HEK293 (cell line): ENCODE results near the gene SEMA6D.

Experiments
- ATF2 ChIP-seq: fragments of 450-650 bp; formaldehyde crosslinking; IDR thresholded peaks from 2 replicates; pipeline ENCODE4 v1.5.1; 2016; ENCODE audit warnings: missing biosample characterization, missing genetic modification characterization, low read depth
- CTCF ChIP-seq: fragments of 450-650 bp; formaldehyde crosslinking; IDR thresholded peaks from 2 replicates; pipeline ENCODE4 v1.5.1; 2016; ENCODE audit warnings: missing biosample characterization, missing genetic modification characterization
- ZNF548 ChIP-seq: fragments of 450-650 bp; formaldehyde crosslinking; IDR thresholded peaks from 2 replicates; pipeline ENCODE4 v1.5.1; 2016; ENCODE audit warnings: missing biosample characterization, missing genetic modification characterization
- TF ChIP-seq, protein P1 (sequence below): fragments of 450-650 bp; formaldehyde crosslinking; IDR thresholded peaks from 2 replicates; pipeline ENCODE4 v1.5.1; 2017; ENCODE audit warnings: missing biosample characterization, missing genetic modification characterization
- TF ChIP-seq, protein P2 (sequence below): fragments of 450-650 bp; formaldehyde crosslinking; IDR thresholded peaks from 2 replicates; pipeline ENCODE4 v1.5.1; 2016; ENCODE audit warnings: missing biosample characterization, missing genetic modification characterization

DNA sequence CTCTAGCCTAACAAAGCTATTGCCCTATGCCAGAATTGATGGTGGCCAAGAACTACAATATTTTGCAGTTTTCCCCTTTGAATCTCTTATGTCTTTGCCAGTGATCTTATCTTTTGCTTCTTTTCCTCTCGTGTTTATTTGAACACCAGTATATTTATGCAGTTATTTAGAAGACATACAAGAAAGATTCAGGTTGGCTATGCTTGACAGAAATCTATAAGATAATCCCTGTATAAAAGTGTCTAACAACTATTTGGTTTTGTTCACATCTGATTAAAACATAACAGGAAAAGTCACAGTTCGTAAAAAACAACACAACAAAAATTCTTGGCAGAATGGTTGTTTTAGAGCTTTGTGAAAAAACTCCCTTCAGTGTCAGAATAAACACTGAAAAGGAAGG is 63.7 kb downstream of the SEMA6D start:
- TF ChIP-seq ZNF548 (tag by site-specific recombination) = no peak
- no peak for TF ChIP-seq CTCF
- TF ChIP-seq, protein P1, sequence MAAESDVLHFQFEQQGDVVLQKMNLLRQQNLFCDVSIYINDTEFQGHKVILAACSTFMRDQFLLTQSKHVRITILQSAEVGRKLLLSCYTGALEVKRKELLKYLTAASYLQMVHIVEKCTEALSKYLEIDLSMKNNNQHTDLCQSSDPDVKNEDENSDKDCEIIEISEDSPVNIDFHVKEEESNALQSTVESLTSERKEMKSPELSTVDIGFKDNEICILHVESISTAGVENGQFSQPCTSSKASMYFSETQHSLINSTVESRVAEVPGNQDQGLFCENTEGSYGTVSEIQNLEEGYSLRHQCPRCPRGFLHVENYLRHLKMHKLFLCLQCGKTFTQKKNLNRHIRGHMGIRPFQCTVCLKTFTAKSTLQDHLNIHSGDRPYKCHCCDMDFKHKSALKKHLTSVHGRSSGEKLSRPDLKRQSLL (tag by site-specific recombination) = no peak
- no peak for TF ChIP-seq ATF2
- TF ChIP-seq, protein P2, sequence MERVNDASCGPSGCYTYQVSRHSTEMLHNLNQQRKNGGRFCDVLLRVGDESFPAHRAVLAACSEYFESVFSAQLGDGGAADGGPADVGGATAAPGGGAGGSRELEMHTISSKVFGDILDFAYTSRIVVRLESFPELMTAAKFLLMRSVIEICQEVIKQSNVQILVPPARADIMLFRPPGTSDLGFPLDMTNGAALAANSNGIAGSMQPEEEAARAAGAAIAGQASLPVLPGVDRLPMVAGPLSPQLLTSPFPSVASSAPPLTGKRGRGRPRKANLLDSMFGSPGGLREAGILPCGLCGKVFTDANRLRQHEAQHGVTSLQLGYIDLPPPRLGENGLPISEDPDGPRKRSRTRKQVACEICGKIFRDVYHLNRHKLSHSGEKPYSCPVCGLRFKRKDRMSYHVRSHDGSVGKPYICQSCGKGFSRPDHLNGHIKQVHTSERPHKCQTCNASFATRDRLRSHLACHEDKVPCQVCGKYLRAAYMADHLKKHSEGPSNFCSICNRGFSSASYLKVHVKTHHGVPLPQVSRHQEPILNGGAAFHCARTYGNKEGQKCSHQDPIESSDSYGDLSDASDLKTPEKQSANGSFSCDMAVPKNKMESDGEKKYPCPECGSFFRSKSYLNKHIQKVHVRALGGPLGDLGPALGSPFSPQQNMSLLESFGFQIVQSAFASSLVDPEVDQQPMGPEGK (tag by site-specific recombination) = no peak
